VCaP (cell line): ENCODE measurements around the gene ATXN1.
"Not testable (repeated sequence)": the region's sequence is repeated elsewhere in the genome, so short reads cannot be mapped to it uniquely, and the experiment has no call there.

Source experiments
- H3K27ac ChIP-seq: fragments of 450-650 bp; 2 replicates; pipeline ENCODE4 v1.5.1; 2017
- CTCF ChIP-seq: fragments of 450-650 bp; conservative IDR thresholded peaks from 2 replicates; pipeline ENCODE4 v1.5.1; 2017; ENCODE audit warnings: mild to moderate bottlenecking, moderate library complexity

Gene ATXN1

DNA sequence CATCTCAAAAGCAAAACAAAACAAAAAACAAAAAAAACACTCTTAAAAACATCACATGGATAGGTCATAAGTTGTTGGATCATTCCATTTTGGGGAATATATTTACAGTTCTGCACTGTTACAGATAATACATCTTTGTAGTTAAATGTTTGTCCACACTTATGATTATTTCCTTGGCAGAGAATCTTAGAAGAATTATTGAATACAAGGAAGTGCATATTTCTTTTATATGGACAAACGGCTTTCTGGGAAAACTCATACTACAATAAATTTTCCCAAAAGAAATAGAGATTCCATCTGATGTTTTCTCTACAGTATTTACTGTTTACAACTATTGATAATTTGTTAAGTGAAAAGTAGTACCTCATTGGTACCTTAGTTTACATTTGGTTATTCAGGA is 489.1 kb downstream of the ATXN1 start:
- TF ChIP-seq CTCF = no peak
- H3K27ac ChIP-seq = no peak overlapping the region

GRCh38 chr6:16271428-16271827 is 489.8 kb downstream of the ATXN1 start:
- H3K27ac ChIP-seq = no peak overlapping the region
- no peak for TF ChIP-seq CTCF

- H3K27ac ChIP-seq = no peak overlapping the region
These were observed 491.0 kb downstream of the ATXN1 start for GRCh38 chr6:16270178-16270794.

GRCh38 chr6:16269442-16270070 is 491.7 kb downstream of the ATXN1 start:
- H3K27ac ChIP-seq = not testable (repeated sequence)

More at GRCh38 chr6:16270178-16270794, 491.0 kb downstream of the ATXN1 start:
- no peak for TF ChIP-seq CTCF

- H3K27ac ChIP-seq = no peak overlapping the region
- no peak for TF ChIP-seq CTCF
These were observed 493.6 kb downstream of the ATXN1 start for GRCh38 chr6:16267428-16268263.

- H3K27ac ChIP-seq = no peak overlapping the region
- no peak for TF ChIP-seq CTCF
These were observed 495.6 kb downstream of the ATXN1 start for GRCh38 chr6:16265351-16266341.

DNA sequence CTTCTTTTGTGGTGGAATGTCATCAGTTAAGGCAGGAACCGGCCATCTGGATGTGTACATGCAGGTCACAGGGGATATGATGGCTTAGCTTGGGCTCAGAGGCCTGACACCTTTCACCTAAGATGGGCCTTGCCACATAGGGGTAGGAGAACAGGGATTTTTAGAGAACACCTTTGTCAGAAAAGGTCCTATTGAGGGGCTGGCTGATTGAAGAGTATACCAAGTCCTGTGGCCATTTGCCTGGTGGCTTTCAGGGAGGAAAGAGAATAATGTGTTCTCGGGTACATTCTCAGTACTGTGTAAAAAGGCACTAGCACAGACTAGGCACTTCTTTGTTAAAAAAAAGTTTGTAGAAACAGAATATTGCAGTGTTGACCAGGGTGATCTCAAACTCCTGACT is 496.5 kb downstream of the ATXN1 start:
- no peak overlapping the region for H3K27ac ChIP-seq
- no peak for TF ChIP-seq CTCF

DNA sequence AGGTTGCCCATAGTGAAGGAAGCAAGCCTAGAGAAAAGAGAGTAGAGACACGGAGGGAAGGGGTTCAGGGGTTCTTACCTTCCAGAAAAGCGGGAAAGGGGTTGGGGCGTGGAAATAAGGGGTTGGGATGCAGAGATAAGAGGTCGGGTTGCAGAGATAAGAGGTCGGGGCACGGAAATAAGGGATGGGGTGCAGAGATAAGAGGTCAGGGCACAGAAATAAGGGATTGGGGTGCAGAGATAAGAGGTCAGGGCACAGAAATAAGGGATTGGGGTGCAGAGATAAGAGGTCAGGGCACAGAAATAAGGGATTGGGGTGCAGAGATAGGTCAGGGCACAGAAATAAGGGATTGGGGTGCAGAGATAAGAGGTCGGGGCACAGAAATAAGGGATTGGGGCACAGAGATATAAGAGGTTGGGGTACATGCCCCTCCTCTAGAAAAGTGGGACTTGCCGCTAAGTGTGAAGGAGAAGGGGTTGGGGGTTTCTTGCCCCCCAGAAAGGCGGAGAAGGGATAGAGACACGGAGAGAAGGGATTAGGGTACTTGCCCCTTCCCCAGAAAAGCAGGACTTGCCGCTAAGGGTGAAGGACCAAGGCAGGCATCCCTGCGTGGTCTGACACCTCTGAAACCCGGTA is 497.7 kb downstream of the ATXN1 start:
- H3K27ac ChIP-seq = not testable (repeated sequence)

GRCh38 chr6:16262773-16263172 is 498.5 kb downstream of the ATXN1 start:
- H3K27ac ChIP-seq = not testable (repeated sequence)

GRCh38 chr6:16260602-16261001 is 500.7 kb downstream of the ATXN1 start:
- H3K27ac ChIP-seq = not testable (repeated sequence)

- not testable (repeated sequence) for H3K27ac ChIP-seq
These were observed 501.7 kb downstream of the ATXN1 start for GRCh38 chr6:16259604-16260003.
